B cell (primary cell): Measurements from ENCODE around the gene SENP3. TPM values are rescaled to one million over a fixed set of nuclear protein-coding genes. Genes with fewer than 3 reads are reported as not detected.

ENCODE experiments used
- ATAC-seq: fragments of 200-7000 bp; cut with Tn5 transposase; one replicate; pipeline ENCODE4 v1.10.0; 2021; ENCODE audit warnings: low read depth, mild to moderate bottlenecking, moderate number of reproducible peaks, moderate library complexity
- CTCF ChIA-PET: fragments of 350-600 bp; sonication (Branson Sonifier 250); formaldehyde crosslinking; loops from one replicate; lab custom pipeline; 2021; ENCODE audit warnings: antibody characterized with exemption, inconsistent platforms; lab: Charles Lee
- POLR2A ChIA-PET: fragments of 350-600 bp; sonication (Branson Sonifier 250); formaldehyde crosslinking; loops from one replicate; lab custom pipeline; 2021; ENCODE audit warnings: antibody characterized with exemption; lab: Charles Lee
- DNase-seq: peaks from one replicate; pipeline ENCODE4 v3.0.0; 2013
- H2AFZ ChIP-seq: 2 replicates; pipeline ENCODE4 v1.6.1; 2012; ENCODE audit warnings: mild to moderate bottlenecking, low read depth, low read length; ENCODE audit not compliant: insufficient read depth, poor library complexity, severe bottlenecking
- H3K27ac ChIP-seq, 2 donors: 1 replicate in 1 of 2; 2 replicates in 1 of 2; pipeline ENCODE4 v1.5.1; 2012 to 2013; ENCODE audit warnings: low read length in 2 of 2, mild to moderate bottlenecking in 2 of 2, moderate library complexity in 1 of 2
- H3K27me3 ChIP-seq, 4 experiments: fragments of 200-600 bp in 1 of 4; sonication (generic) in 1 of 4; replicated peaks in 1 of 4; 1 replicate in 2 of 4; 2 replicates in 2 of 4; pipeline versions ENCODE4 v1.6.1 to v1.7.0; 2013 to 2016; ENCODE audit warnings: low read length in 3 of 4, mild to moderate bottlenecking in 2 of 4, mixed read lengths in 1 of 4, moderate library complexity in 1 of 4; ENCODE audit not compliant: insufficient read depth in 4 of 4, control insufficient read depth in 3 of 4; ENCODE audit errors: control extremely low read depth in 1 of 4
- H3K36me3 ChIP-seq, 2 experiments: replicated peaks in 1 of 2; 1 replicate in 1 of 2; 2 replicates in 1 of 2; pipeline versions ENCODE4 v1.6.1 to v1.7.1; 2013; ENCODE audit warnings: low read length in 1 of 2; ENCODE audit not compliant: insufficient read depth in 2 of 2, control insufficient read depth in 1 of 2; ENCODE audit errors: control extremely low read depth in 1 of 2, extremely low read depth in 1 of 2
- H3K4me1 ChIP-seq, 2 donors: fragments of 200-600 bp in 1 of 2; sonication (generic) in 1 of 2; 1 replicate in 1 of 2; 2 replicates in 1 of 2; pipeline versions ENCODE4 v1.5.1 to v1.6.1; 2013 to 2017; ENCODE audit warnings: low read length in 2 of 2; ENCODE audit not compliant: control insufficient read depth in 2 of 2, insufficient read depth in 2 of 2
- H3K4me2 ChIP-seq: replicated peaks from 2 replicates; pipeline ENCODE3; 2012; ENCODE audit warnings: mild to moderate bottlenecking, low read depth, low read length; ENCODE audit not compliant: poor library complexity, severe bottlenecking
- H3K4me3 ChIP-seq, 5 experiments: fragments of 200-600 bp in 1 of 5; sonication (generic) in 1 of 5; 1 replicate in 3 of 5; 2 replicates in 2 of 5; pipeline versions ENCODE4 v1.5.1 to v1.7.0; 2011 to 2016; ENCODE audit warnings: low read length in 4 of 5, mild to moderate bottlenecking in 4 of 5, low read depth in 2 of 5, control low read depth in 1 of 5, moderate library complexity in 1 of 5; ENCODE audit not compliant: insufficient read depth in 1 of 5; ENCODE audit errors: control extremely low read depth in 1 of 5, extremely low read depth in 1 of 5
- H3K79me2 ChIP-seq: fragments of 200-600 bp; sonication (generic); one replicate; pipeline ENCODE4 v1.6.0; 2016; ENCODE audit warnings: low read length; ENCODE audit not compliant: control insufficient read depth, insufficient read depth
- H3K9ac ChIP-seq: fragments of 200-600 bp; sonication (generic); 2 replicates; pipeline ENCODE4 v1.6.1; 2017; ENCODE audit warnings: mild to moderate bottlenecking, low read length, moderate library complexity
- H3K9me3 ChIP-seq, 3 donors: one replicate each; pipeline versions ENCODE4 v1.6.1 to v1.7.1; 2013; ENCODE audit warnings: low read length in 2 of 3; ENCODE audit not compliant: control insufficient read depth in 2 of 3, insufficient read depth in 1 of 3; ENCODE audit errors: control extremely low read depth in 1 of 3
- H4K20me1 ChIP-seq: 2 replicates; pipeline ENCODE4 v1.6.0; 2012; ENCODE audit warnings: mild to moderate bottlenecking, low read length; ENCODE audit not compliant: insufficient read depth, control insufficient read depth, poor library complexity, severe bottlenecking
- H3K27ac Mint-ChIP-seq: one replicate; pipeline ENCODE4 v1.8.0; 2021; ENCODE audit warnings: mixed read lengths
- H3K27me3 Mint-ChIP-seq: one replicate; pipeline ENCODE4 v1.8.0; 2021; ENCODE audit warnings: mixed read lengths
- H3K4me1 Mint-ChIP-seq: one replicate; pipeline ENCODE4 v1.8.0; 2021; ENCODE audit warnings: mixed read lengths
- H3K4me3 Mint-ChIP-seq: one replicate; pipeline ENCODE4 v1.8.0; 2021; ENCODE audit warnings: mixed read lengths
- H3K9me3 Mint-ChIP-seq: one replicate; pipeline ENCODE4 v1.8.0; 2022; ENCODE audit warnings: mixed read lengths; ENCODE audit not compliant: insufficient read depth
- CTCF ChIP-seq: fragments of 200-600 bp; IDR thresholded peaks from one replicate; pipeline ENCODE4 v1.8.0; 2022; ENCODE audit warnings: antibody characterized with exemption, mild to moderate bottlenecking
- EZH2 ChIP-seq: IDR thresholded peaks from 2 replicates; pipeline ENCODE4 v1.6.1; 2012; ENCODE audit warnings: borderline replicate concordance, low read depth, mild to moderate bottlenecking, moderate library complexity, low read length; ENCODE audit not compliant: insufficient read depth, poor library complexity, severe bottlenecking
- WGBS: methylation state at CpG from one replicate; pipeline ENCODE4 v1.1.5; 2013; ENCODE audit warnings: missing lambda C conversion rate; ENCODE audit not compliant: insufficient coverage; 5-methylcytosine and 5-hydroxymethylcytosine counted together
- intact Hi-C: fragments of 100-400 bp; cut with micrococcal nuclease; formaldehyde crosslinking; loops from one replicate; pipeline ENCODE4 v1.10.0; 2022
- polyA plus RNA-seq: library from polyadenylated mRNA; depleted of rRNA; stranded (reverse); fragments of >200 nt; gene quantifications from 2 replicates; pipeline ENCODE4 v1.2.3, GENCODE V29; 2012
- total RNA-seq, 2 donors: library from RNA; stranded (reverse); fragments of 120-200 nt in 1 of 2; gene quantifications; 1 replicate in 1 of 2; 2 replicates in 1 of 2; pipeline versions ENCODE4 v1.2.3 to v1.2.4, GENCODE V29; 2013 to 2022

The SENP3 gene
- total and polyA plus RNA-seq, 2 donors (not counting 1 experiment from before 2014, with no cell fraction given) = 45.1 to 57.1 TPM

- Mint-ChIP-seq H3K4me3 (no peak overlapping the region), H3K27ac (no peak overlapping the region), H3K27me3 (no peaks in the 10 kb centered on the region), H3K4me1 (peaks cover 17% of the 10 kb centered on the region), H3K9me3 (no peaks in the 10 kb centered on the region)
- intact Hi-C loops = loop anchor here (1.0 to 10.0 kb wide), 4 partner anchors 74 to 544 kb away; partner anchors contain the start of gene SLC16A11
- peak; percentile 31 for DNase-seq
- H3K4me1 ChIP-seq = peaks cover 9 to 24% of the 10 kb centered on the region in 2 donors
- H3K9ac ChIP-seq = no peak overlapping the region
- 96% methylated on average over 29 of the region's 30 CpGs for WGBS
- ATAC-seq = no peak
- H3K9me3 ChIP-seq = no peaks in the 10 kb centered on the region
- H4K20me1 ChIP-seq = no peaks in the 10 kb centered on the region
- CTCF ChIA-PET = interaction anchor here (0.6 to 7.9 kb wide), 36 partner anchors 9 to 543 kb away, joined by 3 to 111 read pairs (median 5); partner anchors contain the start of genes ACAP1, CD68, FXR2 and KCTD11
- H3K4me2 ChIP-seq = peak overlapping the region; percentile 43
- H2AFZ ChIP-seq = no peak overlapping the region
- H3K4me3 ChIP-seq = no peak overlapping the region
- TF ChIP-seq CTCF = no peak
- no peak for TF ChIP-seq EZH2
- peaks cover 20% of the 10 kb centered on the region for H3K79me2 ChIP-seq
- no peaks in the 10 kb centered on the region for H3K27me3 ChIP-seq
- POLR2A ChIA-PET = interaction anchor here (0.6 to 1.2 kb wide), 3 partner anchors 15 to 97 kb away, joined by 3 to 4 read pairs (median 4); no protein-coding TSS in a partner anchor
- H3K36me3 ChIP-seq = peaks cover 0 to 43% of the 10 kb centered on the region in 2 experiments
- no peak overlapping the region for H3K27ac ChIP-seq
Measured at GRCh38 chr17:7588553-7589203, 27.0 kb downstream of the SENP3 start.
